LNCaP clone FGC (cell line): ENCODE results near the gene PHOSPHO1.

ENCODE experiments used
- DNase-seq: peaks from one replicate; pipeline ENCODE4 v3.0.0-alpha.2; 2011; ENCODE audit warnings: low read depth
- H3K4me3 ChIP-seq: 2 replicates; pipeline ENCODE4 v1.5.1; 2011; ENCODE audit warnings: mild to moderate bottlenecking, low read depth, low read length, control low read depth
- TF ChIP-seq, protein P1 (sequence below): IDR thresholded peaks from 2 replicates; pipeline ENCODE4 v1.5.1; 2012; ENCODE audit warnings: mild to moderate bottlenecking; ENCODE audit not compliant: control insufficient read depth, insufficient read depth; ENCODE audit errors: extremely low read depth

PHOSPHO1 gene

DNA sequence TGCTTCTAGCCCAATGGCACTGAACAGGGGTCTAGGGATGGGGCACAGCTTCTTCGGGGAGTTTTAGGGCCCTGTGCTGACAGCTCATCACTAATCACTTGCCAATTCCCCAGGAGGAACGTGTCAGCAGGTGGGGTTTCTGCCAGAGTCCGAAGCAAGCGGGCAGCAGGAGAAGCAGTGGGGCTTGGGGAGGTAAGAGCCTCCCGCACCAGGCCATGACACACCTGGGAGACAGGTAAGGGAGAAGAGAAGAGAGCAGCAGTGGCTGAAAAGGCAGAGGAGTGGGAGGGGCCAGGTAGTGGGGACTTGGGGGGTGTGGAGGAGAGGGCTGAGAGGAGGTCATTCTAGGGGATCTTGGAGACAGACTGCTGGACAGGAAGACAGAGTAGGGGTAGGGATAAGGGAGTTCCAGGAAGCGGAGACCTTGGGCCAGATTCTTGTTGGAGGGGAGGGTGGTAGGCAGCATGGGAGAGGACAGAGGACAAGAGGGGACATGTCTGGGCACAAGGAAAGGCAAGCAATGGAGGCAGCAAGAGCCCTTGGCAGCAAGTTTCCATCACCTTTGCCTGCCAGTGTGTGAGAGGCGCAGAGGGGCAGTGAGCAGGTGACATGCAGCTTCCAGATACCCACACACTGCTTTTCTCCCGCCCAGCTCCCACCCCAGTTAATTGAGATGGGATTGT lies 4.9 kb downstream of the PHOSPHO1 start:
- H3K4me3 ChIP-seq, result no peak overlapping the region
- TF ChIP-seq, protein P1, sequence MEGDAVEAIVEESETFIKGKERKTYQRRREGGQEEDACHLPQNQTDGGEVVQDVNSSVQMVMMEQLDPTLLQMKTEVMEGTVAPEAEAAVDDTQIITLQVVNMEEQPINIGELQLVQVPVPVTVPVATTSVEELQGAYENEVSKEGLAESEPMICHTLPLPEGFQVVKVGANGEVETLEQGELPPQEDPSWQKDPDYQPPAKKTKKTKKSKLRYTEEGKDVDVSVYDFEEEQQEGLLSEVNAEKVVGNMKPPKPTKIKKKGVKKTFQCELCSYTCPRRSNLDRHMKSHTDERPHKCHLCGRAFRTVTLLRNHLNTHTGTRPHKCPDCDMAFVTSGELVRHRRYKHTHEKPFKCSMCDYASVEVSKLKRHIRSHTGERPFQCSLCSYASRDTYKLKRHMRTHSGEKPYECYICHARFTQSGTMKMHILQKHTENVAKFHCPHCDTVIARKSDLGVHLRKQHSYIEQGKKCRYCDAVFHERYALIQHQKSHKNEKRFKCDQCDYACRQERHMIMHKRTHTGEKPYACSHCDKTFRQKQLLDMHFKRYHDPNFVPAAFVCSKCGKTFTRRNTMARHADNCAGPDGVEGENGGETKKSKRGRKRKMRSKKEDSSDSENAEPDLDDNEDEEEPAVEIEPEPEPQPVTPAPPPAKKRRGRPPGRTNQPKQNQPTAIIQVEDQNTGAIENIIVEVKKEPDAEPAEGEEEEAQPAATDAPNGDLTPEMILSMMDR, result no peak
- no peak for DNase-seq

DNA sequence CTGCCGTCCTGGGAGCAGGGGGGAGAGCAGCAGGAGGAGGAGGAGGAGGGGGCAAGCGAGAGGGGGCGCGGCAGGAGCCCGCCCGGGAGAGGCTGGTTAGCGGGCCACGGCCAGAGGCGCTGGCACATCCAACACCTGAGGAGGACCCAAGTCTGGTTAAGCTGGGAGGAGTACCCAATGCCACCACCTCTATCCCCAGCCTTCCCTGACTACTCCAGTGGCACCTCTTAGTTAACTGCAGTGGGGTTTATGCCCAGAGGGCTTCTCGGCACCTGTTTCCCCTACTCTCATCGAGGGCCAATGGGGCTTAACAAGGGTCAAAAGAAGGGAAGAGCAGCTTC lies 5.6 kb downstream of the PHOSPHO1 start:
- H3K4me3 ChIP-seq, result no peak overlapping the region
- DNase-seq, result no peak
- TF ChIP-seq, protein P1, result no peak

DNA sequence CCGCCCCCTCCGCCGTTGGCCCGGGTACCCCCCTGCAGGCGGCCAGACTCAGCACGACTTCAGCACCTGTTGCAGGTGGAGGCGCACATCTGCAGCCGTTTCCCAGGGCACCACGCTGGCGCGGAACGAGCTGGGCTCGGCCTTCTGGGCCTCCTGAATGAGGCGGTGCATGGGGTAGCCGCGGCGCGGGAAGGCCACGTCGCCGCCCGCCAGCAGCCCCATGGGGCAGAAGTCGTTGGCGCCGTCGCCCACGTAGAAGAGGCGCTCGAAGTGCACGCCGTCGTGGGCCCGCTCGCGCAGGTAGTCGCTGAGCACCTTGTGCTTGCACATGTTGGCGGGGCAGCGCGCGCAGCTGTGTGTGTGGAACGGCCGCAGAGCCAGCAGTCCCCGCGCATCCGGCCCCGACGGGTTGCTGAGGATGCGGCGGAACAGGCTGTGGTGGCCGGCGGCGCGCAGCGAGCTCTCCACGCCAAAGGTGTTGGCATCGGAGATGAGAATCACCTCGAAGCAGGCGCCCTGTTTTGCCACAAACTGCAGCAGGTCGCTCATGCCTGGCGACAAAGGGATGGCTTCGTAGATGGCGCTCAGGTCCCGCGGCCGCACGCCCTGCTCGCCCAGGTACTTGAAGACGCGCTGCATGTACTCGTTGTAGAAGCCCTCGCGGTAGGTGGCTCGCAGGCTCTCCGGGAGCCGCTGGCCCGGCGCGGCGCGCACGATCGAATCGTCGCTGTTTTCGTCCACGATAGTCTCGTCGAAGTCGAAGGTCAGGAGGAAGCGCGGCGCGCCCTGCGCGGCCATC lies 6.2 kb downstream of the PHOSPHO1 start:
- no peak overlapping the region for H3K4me3 ChIP-seq
- TF ChIP-seq, protein P1, result no peak
- no peak for DNase-seq

DNA sequence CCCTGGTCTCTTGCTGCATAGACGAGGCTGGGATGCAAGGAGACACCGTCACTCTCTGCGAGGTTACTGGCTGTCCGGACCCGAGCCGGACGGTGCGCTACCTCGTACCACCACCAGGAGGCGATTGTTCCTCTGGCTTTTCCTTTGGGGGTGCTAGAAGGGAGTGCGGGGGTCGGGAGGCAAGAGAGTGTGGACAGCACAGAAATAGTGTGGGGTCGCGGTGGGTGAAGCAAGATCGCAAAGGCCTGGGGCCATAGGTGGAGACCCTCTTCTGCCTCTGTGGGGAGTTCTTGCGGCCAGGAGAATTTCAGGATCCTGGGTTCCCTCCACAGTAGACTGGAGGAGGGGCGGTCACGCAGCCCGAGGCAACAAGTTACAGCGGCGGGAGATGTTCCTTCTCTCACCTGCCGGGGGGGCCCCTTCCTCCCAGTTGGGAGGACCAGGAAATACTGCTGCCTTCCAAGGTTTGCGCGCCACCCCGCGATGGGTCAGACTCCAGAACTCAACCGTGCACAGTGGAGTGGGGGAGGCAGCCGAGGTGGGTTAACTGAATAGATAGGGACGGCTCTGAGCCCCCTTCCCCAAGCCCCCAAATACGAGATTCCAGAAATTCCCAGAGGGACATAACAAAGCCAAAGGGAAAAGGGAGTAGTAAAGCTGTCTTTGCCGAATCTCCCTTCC lies 6.9 kb downstream of the PHOSPHO1 start:
- H3K4me3 ChIP-seq, result no peak overlapping the region
- TF ChIP-seq, protein P1, result peak; percentile 64

DNA sequence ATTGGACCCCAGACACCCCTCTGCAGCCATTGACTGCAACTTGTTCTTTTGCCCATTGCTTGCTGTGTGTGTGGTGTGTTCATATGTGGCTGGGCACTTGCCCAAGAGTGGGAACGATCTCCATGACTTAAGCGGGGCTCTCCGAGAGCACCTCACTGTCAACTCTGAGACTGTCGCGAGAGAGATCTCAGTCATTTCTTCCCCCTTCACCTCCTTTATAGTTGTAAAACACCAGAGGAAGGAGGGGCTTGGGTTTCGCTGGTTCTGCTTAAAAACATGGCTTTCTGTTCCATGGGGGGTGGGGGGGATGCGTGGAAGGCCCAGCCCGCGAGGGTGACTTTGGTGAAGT lies 7.4 kb downstream of the PHOSPHO1 start:
- H3K4me3 ChIP-seq, result no peak overlapping the region
- TF ChIP-seq, protein P1, result no peak
- no peak for DNase-seq

More for the DNA sequence above, 6.9 kb downstream of the PHOSPHO1 start:
- DNase-seq, result no peak

DNA sequence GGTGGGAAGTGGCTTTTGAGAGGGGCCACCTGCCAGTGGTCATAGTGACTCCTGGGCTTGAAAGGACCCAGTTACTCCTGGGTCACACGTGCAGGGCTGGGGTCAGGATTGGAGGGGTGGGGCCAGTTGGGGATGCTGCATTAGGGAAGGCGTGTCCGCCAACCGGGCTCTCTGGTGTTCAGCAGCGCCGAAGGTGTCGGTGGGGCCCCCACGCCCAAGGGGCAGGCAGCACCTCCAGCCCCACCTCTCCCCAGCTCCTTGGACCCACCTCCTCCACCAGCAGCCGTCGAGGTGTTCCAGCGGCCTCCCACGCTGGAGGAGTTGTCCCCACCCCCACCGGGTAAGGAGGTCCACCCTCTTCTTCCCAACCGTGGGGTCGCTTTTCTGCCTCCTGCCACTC lies 10.6 kb downstream of the PHOSPHO1 start:
- H3K4me3 ChIP-seq, result no peak overlapping the region
- TF ChIP-seq, protein P1, result no peak
- DNase-seq, result no peak
